Kidney (tissue), 14 donors: ENCODE results near the gene ENOX1. TPM values are rescaled to one million over a fixed set of nuclear protein-coding genes. Genes with fewer than 3 reads are reported as not detected.
"Not testable (repeated sequence)": the region's sequence is repeated elsewhere in the genome, so short reads cannot be mapped to it uniquely, and the experiment has no call there.

Experiments used
- DNase-seq, 5 donors: peaks; one replicate each; pipeline ENCODE4 v3.0.0-alpha.2; 2013 to 2020
- FAIRE-seq: peaks from 2 replicates; lab custom pipeline; 2012; peaks lifted over from hg19 to GRCh38; lab: Jason Lieb, UNC
- H3K27ac ChIP-seq, 2 donors: one replicate each; pipeline ENCODE4 v1.7.0; 2013; ENCODE audit warnings: low read depth in 2 of 2, low read length in 2 of 2, inconsistent platforms in 1 of 2
- H3K27me3 ChIP-seq: one replicate; pipeline ENCODE4 v1.7.1; 2013; ENCODE audit warnings: low read length, inconsistent platforms; ENCODE audit not compliant: control insufficient read depth, insufficient read depth
- H3K36me3 ChIP-seq, 3 donors: one replicate each; pipeline versions ENCODE4 v1.7.0 to v1.7.1; 2013; ENCODE audit warnings: low read length in 3 of 3, control low read depth in 1 of 3, inconsistent platforms in 1 of 3; ENCODE audit not compliant: insufficient read depth in 3 of 3, control insufficient read depth in 2 of 3
- H3K4me1 ChIP-seq, 3 donors: one replicate each; pipeline versions ENCODE4 v1.7.0 to v1.7.1; 2013; ENCODE audit warnings: low read length in 3 of 3, inconsistent platforms in 1 of 3, low read depth in 1 of 3; ENCODE audit not compliant: control insufficient read depth in 2 of 3, insufficient read depth in 2 of 3
- H3K4me3 ChIP-seq, 3 donors: one replicate each; pipeline versions ENCODE4 v1.7.0 to v1.8.1; 2013; ENCODE audit warnings: low read length in 3 of 3, control low read depth in 1 of 3, inconsistent platforms in 1 of 3
- H3K9ac ChIP-seq, 3 donors: one replicate each; pipeline versions ENCODE4 v1.7.0 to v1.7.1; 2013; ENCODE audit warnings: low read length in 3 of 3, control low read depth in 1 of 3, inconsistent platforms in 1 of 3
- H3K9me3 ChIP-seq, 3 donors: one replicate each; pipeline versions ENCODE4 v1.7.0 to v1.7.1; 2013; ENCODE audit warnings: low read length in 3 of 3, control low read depth in 1 of 3, inconsistent platforms in 1 of 3; ENCODE audit not compliant: control insufficient read depth in 2 of 3, insufficient read depth in 1 of 3
- CTCF ChIP-seq: IDR thresholded peaks from 3 replicates; pipeline ENCODE4 v1.5.1; 2012; ENCODE audit warnings: mild to moderate bottlenecking, moderate library complexity, borderline replicate concordance; ENCODE audit not compliant: insufficient read depth; ENCODE audit errors: extremely low read depth
- intact Hi-C: fragments of 100-400 bp; cut with DNase I; formaldehyde crosslinking; loops from one replicate; pipeline ENCODE4 v1.11.1; 2022
- polyA plus RNA-seq: library from polyadenylated mRNA; stranded (reverse); fragments of 350-450 nt; fragmentation: Illumina TruSeq; extraction: RNeasy Lipid Tissue Mini Kit (QIAGEN cat#74804); gene quantifications from one replicate; pipeline ENCODE4 v1.2.3, GENCODE V29; 2014; ENCODE audit warnings: low read depth, low replicate concordance; ENCODE audit not compliant: insufficient read depth
- total RNA-seq: library from RNA; stranded (reverse); fragmentation: NEBNext Ultra II Directional; extraction: Animal tissue kit (Norgen Biotek cat#: 25700); gene quantifications from one replicate; pipeline ENCODE4 v1.2.1, GENCODE V29; 2021
- donor health status: control.
- donor health status: control.
- donor health status: control.
- donor health status: control.
- donor health status: control.
- donor health status: DM: yes; HTN: yes; CAD: no.
- donor health status: Normal renal cell carcinoma (clear cell type).

The ENOX1 gene
- total and polyA plus RNA-seq, 2 donors from 2014 or later: 4.9 to 6.8 TPM

- TF ChIP-seq CTCF: no peak
- intact Hi-C loops: no loop called here
- no peak for DNase-seq
These were observed 431.0 kb downstream of the ENOX1 start for GRCh38 chr13:43355774-43356173.

GRCh38 chr13:43354153-43354945 is 432.4 kb downstream of the ENOX1 start:
- no peak overlapping the region for H3K27ac ChIP-seq

More at GRCh38 chr13:43355774-43356173, 431.0 kb downstream of the ENOX1 start:
- Histone ChIP-seq H3K9ac (no peak overlapping the region), H3K9me3 (no peaks in the 10 kb centered on the region), H3K36me3 (no peaks in the 10 kb centered on the region), H3K27me3 (no peaks in the 10 kb centered on the region), H3K4me3 (no peak overlapping the region), H3K27ac (no peak overlapping the region), H3K4me1 (peaks cover 0 to 3% (median 0%) of the 10 kb centered on the region in 3 donors)
- no peak for FAIRE-seq

GRCh38 chr13:43353631-43354030 is 433.1 kb downstream of the ENOX1 start:
- no peak for FAIRE-seq
- intact Hi-C loops: no loop called here
- DNase-seq: no peak
- no peak overlapping the region for H3K9ac ChIP-seq
- peaks cover 0 to 3% (median 0%) of the 10 kb centered on the region in 3 donors for H3K4me1 ChIP-seq
- H3K27ac ChIP-seq: no peak overlapping the region
- no peak overlapping the region for H3K4me3 ChIP-seq
- no peaks in the 10 kb centered on the region for H3K9me3 ChIP-seq
- H3K36me3 ChIP-seq: no peaks in the 10 kb centered on the region
- no peak for TF ChIP-seq CTCF
- no peaks in the 10 kb centered on the region for H3K27me3 ChIP-seq

More at GRCh38 chr13:43354153-43354945, 432.4 kb downstream of the ENOX1 start:
- H3K9ac ChIP-seq: no peak overlapping the region
- H3K9me3 ChIP-seq: no peaks in the 10 kb centered on the region
- H3K4me3 ChIP-seq: no peak overlapping the region
- H3K4me1 ChIP-seq: peaks cover 0 to 3% (median 0%) of the 10 kb centered on the region in 3 donors
- DNase-seq (no peak), FAIRE-seq (no peak)
- H3K27me3 ChIP-seq: no peaks in the 10 kb centered on the region
- TF ChIP-seq CTCF: no peak
- no peaks in the 10 kb centered on the region for H3K36me3 ChIP-seq
- intact Hi-C loops: no loop called here

GRCh38 chr13:43351612-43352011 is 435.2 kb downstream of the ENOX1 start:
- not testable (repeated sequence) for DNase-seq

More at GRCh38 chr13:43351612-43352011, 435.2 kb downstream of the ENOX1 start:
- H3K27ac ChIP-seq, H3K9ac ChIP-seq, intact Hi-C loops, H3K4me3 ChIP-seq, H3K36me3 ChIP-seq, H3K4me1 ChIP-seq, H3K9me3 ChIP-seq, FAIRE-seq, H3K27me3 ChIP-seq: not testable (repeated sequence)
